ENCODE measurements around the gene PEF1. TPM values are rescaled to one million over a fixed set of nuclear protein-coding genes. Genes with fewer than 3 reads are reported as not detected.

PEF1 gene
- total and polyA plus RNA-seq, 2 donors (not counting 3 experiments of a cell fraction or from before 2014, with no cell fraction given) = 73.3 to 161 TPM

DNA sequence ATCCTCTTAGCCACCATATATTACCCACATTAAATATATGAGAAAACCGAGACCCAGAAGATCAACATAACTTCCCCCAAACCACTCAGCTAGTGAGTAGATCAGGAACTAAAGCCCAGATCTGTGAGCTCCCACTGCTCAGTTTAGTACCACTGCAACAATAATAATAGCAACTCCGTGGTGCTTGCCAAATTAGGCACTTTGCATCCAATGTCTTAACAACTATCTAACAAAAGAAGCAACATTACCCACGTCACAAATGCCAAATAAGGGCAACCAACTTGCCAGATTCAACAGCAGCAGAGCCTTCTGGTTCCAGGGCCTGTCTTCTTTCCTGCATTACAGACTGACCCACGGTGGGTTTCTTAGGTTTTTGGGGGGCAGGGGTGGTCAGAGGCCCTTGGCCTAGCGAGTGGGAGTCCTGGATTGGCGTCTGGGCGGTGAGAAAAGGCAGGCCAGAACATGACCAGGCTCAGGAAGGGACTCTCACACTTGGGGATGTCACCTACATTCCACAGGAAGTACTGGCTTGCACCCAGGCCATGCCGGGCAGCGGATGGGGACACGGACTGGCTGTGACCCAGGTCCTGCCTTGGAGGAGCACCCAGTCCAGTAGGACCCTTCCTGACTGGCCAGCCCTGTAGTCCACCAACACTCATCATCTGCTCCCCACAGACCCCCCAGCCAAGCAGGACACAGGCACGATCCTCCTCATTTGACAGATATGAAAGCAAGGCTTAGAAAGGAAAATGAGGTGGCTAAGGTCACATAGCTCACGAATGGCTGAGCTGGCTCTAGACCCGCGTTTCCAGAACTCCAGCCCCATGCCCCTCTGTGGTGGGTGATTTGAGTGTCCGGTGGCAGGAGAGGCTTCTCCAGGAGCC, 22.6 kb downstream of the PEF1 start:
- Histone ChIP-seq H3K9ac (replicated peaks; ENCODE audit: extremely low read depth, insufficient read depth, low read length) (no peak overlapping the region), H3K79me2 (ENCODE audit: control insufficient read depth, insufficient read depth, low read length) (no peaks in the 10 kb centered on the region), H2AFZ (ENCODE audit: low read depth, low read length) (no peak overlapping the region), H3K4me1 (ENCODE audit: control insufficient read depth, extremely low read depth, insufficient read depth, low read length) (no peaks in the 10 kb centered on the region), H4K20me1 (replicated peaks; ENCODE audit: control insufficient read depth, extremely low read depth, insufficient read depth, low read length) (no peaks in the 10 kb centered on the region), H3K9me1 (replicated peaks; ENCODE audit: control insufficient read depth, extremely low read depth, insufficient read depth, low read length) (no peaks in the 10 kb centered on the region), H3K9me3 (replicated peaks; ENCODE audit: control insufficient read depth, insufficient read depth, low read length) (no peaks in the 10 kb centered on the region), H3K27ac (ENCODE audit: insufficient read depth, low read depth, low read length) (no peak overlapping the region), H3K36me3 (ENCODE audit: control insufficient read depth in 2 of 2, extremely low read depth in 1 of 2, insufficient read depth in 2 of 2, low read length in 2 of 2) (peaks cover 0 to 4% of the 10 kb centered on the region in 2 experiments), H3K4me3 (replicated peaks in 1 of 3; ENCODE audit: insufficient read depth in 1 of 3, low read depth in 1 of 3, low read length in 3 of 3) (no peak overlapping the region), H3K27me3 (ENCODE audit: control insufficient read depth in 2 of 2, insufficient read depth in 2 of 2, low read length in 2 of 2) (peaks cover 0 to under 1% of the 10 kb centered on the region in 2 experiments), H3K4me2 (ENCODE audit: insufficient read depth, low read length) (no peak overlapping the region)
- DNase-seq (ENCODE audit: low read depth, low spot score) (no peak), FAIRE-seq (no peak)
- ChIA-PET CTCF (interaction anchor here (0.9 to 1.5 kb wide), 3 partner anchors 9 to 228 kb away, joined by 3 to 4 read pairs (median 3); no protein-coding TSS in a partner anchor), POLR2A (no interaction called here)
- BruUV-seq (replicated peaks) = no TSS peak
- dilution Hi-C loops (cut with MboI; ENCODE audit: extremely low pct_ligation_motif_present, low sequenced_read_pairs) = no loop called here
- TF ChIP-seq GATA2 (IDR thresholded peaks at IDR 0.05; ENCODE audit: insufficient read depth, insufficient read length, low read depth, low read length) = no peak
- no peak for TF ChIP-seq POLR2AphosphoS5 (IDR thresholded peaks at IDR 0.05; ENCODE audit: insufficient read depth, low read depth, low read length)
- TF ChIP-seq EZH2 (IDR thresholded peaks at IDR 0.05; ENCODE audit: borderline replicate concordance, low read depth, low read length, severe bottlenecking) = no peak
- TF ChIP-seq, protein P1, sequence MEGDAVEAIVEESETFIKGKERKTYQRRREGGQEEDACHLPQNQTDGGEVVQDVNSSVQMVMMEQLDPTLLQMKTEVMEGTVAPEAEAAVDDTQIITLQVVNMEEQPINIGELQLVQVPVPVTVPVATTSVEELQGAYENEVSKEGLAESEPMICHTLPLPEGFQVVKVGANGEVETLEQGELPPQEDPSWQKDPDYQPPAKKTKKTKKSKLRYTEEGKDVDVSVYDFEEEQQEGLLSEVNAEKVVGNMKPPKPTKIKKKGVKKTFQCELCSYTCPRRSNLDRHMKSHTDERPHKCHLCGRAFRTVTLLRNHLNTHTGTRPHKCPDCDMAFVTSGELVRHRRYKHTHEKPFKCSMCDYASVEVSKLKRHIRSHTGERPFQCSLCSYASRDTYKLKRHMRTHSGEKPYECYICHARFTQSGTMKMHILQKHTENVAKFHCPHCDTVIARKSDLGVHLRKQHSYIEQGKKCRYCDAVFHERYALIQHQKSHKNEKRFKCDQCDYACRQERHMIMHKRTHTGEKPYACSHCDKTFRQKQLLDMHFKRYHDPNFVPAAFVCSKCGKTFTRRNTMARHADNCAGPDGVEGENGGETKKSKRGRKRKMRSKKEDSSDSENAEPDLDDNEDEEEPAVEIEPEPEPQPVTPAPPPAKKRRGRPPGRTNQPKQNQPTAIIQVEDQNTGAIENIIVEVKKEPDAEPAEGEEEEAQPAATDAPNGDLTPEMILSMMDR (IDR thresholded peaks at IDR 0.05; ENCODE audit: extremely low read depth in 1 of 2, insufficient read depth in 1 of 2, low read depth in 1 of 2, low read length in 2 of 2) = no peak
- no peak for TF ChIP-seq POLR2A (IDR thresholded peaks at IDR 0.05; ENCODE audit: low read depth, low read length)
- no peak for TF ChIP-seq MYC (IDR thresholded peaks at IDR 0.05; ENCODE audit: low read depth, low read length)
- no peak for TF ChIP-seq MAX (IDR thresholded peaks at IDR 0.05; ENCODE audit: insufficient read depth, insufficient read length)
- TF ChIP-seq FOS (IDR thresholded peaks at IDR 0.05; ENCODE audit: borderline replicate concordance, insufficient read depth, low read length) = no peak
- TF ChIP-seq JUN (IDR thresholded peaks at IDR 0.05; ENCODE audit: borderline replicate concordance, insufficient read depth, insufficient read length, low read depth) = no peak
- intact Hi-C loops (cut with micrococcal nuclease) = no loop called here
